Medulla oblongata (tissue), 1 donor: Measurements from ENCODE around the gene FTL.

ENCODE experiments used
- DNase-seq: peaks from one replicate; pipeline ENCODE4 v3.0.0-alpha.2; 2015; ENCODE audit errors: extremely low spot score

Gene FTL

DNA sequence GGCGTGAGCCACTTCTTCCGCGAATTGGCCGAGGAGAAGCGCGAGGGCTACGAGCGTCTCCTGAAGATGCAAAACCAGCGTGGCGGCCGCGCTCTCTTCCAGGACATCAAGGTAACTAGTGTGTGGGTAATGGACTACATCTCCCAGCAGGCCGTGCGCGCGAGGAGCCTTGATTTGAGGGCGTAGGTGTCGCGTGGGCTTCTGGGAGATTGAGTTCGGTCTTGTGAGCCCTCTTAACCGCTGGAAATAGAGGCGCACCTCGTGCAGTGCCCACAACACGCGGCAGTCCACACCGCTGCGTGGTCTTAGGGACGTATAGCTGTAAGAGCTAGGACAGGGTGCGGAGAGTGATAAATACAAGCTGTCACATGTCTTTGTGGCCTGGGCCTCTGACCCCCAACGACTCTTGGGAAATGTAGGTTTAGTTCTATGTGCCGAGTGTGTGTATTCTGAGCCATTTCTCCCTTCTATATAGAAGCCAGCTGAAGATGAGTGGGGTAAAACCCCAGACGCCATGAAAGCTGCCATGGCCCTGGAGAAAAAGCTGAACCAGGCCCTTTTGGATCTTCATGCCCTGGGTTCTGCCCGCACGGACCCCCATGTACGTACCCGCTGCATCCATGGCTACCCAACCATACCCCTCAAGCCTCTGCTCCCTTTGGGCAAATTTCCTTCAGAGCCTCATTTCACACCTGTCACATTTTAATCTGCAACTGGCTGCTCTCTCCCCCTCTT, 864 bp downstream of the FTL start:
- peak; percentile 91 for DNase-seq

DNA sequence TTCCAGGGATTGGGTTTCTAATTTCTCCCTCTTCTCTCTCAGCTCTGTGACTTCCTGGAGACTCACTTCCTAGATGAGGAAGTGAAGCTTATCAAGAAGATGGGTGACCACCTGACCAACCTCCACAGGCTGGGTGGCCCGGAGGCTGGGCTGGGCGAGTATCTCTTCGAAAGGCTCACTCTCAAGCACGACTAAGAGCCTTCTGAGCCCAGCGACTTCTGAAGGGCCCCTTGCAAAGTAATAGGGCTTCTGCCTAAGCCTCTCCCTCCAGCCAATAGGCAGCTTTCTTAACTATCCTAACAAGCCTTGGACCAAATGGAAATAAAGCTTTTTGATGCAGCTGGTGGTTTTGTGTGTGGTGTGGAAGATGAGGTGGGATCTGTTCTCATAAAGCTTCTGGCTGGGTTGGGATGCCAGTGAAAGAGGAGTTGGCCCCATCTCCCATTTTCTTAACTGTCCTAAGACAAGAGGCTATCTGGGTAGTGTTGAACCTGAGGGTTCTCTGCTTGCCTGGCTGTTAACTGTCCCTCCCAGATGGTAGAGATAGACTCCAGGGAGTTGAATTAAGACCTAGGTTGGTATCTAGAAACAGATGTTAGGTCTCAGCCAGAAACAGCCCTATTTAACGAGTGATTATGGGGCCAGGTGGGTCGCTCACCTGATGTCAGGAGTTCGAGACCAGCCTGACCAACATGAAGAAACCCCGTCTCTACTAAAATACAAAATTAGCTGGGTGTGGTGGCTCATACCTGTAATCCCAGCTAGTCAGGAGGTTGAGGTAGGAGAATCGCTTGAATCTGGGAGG, 1.6 kb downstream of the FTL start:
- DNase-seq: peak; percentile 39

DNA sequence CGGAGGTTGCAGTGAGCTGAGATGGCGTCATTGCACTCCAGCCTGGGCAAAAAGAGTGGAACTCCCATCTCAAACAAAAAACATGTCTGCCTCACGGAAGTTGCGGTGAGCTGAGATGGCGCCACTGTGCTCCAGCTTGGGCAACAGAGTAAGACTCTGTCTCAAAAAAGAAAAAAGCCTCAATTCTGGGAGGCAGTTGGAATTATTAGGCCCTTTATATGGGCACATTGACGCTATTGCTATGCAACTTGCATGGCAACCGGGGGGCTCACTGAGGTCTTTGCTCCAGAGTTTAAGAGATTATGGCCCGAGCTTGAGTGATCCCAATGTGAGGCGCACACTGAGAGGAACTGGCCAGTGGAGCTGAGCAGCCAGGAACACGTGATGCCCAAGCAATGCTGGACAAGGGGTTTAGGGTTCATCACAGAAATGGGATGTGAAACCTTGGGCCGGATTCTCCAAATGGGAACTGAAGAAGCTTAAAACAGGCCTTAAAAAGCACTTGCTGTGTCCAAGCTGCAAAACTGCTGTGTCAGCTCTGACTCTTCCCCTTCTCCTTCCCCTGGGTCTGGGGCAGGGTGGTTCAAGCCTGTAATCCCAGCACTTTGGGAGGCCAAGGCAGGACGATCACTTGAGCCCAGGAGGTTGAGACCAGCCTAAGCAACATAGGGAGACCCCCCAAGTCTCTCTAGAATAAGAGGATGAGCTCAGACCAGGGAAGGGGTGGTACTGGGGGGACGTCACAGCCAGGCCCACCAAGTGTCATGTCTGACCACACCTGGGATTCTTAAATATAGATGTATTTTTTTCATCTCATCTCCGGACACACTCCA, 2.5 kb downstream of the FTL start:
- DNase-seq: peak; percentile 92

DNA sequence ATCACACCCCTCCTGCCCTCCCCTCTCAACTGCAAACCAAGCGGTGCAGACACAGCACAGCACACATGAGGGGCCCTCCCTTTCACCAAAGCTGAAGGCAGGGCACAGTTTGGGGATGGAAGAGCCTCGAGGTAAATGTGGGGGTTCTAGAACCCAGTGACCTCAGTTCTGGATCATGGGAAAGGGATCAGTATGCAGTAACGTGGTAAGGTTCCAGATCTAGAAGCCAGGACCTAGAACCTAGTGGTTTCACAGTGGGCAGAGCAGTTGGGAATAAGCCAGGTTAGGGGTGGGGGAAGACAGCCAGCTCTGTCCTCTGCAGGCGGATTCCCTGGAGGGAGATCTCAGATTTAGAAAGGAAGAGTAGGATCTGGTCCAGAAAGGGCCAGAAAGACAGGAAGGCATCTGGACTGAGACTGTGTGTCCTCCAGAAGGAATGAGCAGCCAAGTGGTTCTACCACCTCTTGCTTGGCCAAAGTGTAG, 3.1 kb downstream of the FTL start:
- no peak for DNase-seq

DNA sequence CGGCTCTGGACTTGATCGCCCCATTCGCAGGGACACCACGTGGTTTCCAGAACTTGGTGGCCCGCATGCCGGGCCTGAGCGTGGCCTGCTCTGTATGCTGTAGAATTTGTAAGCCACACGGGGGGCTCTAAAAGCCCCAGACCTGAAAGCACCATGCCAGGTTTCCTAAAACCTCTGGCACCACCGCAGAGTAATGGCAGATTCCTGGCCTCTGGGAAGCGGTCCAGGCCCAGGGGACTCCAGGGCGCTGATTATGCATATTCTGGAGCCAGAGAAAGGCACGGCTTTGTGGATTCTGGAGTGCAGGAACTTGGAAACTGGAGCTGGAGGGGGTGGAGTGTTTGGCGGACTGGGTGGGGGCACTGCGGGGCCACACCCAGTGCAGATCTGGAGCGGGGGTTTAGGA, 3.7 kb downstream of the FTL start:
- no peak for DNase-seq

DNA sequence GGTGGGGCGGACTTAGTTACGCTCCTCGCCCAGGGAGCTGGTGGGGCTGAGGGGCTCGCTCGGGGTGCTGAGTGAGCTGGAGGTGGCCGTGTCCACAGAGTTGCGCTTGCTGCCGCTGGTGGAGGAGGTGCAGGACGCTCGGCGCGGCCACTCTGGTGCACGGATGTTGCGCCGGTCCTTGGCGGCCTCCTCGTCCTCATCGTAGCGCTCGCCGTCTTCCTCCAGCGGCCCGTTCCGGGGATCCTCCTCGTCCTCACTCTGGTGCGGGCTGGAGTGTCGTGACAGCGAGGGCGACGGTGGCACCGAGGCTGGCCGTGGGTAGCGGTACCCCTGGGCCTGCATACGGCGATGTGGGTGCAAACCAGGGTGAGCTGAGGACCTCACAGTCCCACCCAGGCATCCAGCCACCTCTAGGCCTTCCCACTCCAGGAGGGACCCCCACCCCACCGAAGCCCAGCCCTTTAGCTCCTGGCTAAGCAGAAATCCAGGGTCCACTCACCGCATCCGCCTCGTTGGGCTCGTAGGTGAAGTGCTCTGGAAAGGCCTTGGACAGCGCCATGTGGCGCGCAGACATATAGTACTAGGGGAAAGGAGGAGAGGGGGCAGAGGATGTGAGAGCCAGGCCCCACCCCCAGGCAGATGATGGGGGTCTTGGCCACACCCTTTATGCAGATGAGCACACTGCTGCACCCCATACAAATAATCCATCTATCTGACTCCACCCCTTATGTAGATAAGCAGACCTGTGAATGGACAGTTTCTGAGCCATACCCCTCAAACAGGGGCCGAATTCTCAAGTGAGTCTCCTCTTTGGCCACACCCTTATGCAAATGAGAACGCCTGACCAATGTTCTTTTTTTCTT, 4.4 kb downstream of the FTL start:
- DNase-seq: no peak

DNA sequence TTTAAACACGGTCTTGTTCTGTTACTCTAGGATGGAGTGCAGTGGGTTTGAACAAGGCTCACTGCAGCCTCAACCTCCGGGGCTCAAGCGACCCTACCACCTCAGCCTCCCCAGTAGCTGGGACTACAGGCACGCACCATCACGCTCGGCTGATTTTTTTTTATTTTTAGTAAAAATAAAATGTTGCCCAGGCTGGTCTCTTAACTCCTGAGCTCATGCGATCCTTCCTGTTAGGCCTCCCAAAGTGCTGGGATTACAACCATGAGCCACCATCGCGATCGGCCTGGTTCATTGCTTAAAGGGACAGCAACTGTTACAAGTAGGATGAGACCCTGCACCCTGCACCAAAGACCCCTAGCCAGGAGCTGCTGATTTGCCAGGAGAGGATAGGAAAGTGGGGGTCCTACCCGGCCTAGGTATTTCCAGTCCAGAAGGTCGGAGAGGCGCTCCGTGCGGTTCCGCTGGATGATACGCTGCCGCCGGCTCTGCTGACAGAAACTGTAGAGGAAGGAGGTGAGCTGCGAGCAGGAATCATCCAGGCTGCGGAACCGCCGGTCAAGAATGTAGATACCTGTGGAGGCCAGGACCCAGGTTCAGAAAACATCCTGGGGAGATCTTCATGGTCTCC, 5.1 kb downstream of the FTL start:
- no peak for DNase-seq

DNA sequence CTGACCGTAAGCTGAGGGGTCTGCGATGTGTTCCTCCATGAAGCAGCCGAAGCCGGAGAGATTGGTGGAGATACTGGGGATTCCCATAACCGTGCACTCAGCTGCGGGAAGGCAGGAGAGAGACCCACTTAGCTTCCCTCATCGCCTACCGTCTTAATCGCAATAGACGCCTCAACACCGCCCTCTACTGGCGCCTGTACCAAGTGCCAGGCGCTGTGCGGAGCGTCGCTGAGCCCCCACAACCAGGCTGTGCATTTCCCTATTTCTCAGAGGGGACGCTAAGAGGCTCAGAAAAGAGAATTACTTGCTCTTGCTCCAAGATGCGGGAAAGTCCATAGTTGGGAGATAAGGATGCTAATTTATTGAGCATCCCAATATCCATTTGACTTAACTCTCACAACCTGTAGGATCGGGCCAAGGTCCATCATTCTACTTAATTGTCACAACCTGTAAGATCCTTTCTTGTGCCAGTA, 5.8 kb downstream of the FTL start:
- peak; percentile 87 for DNase-seq

DNA sequence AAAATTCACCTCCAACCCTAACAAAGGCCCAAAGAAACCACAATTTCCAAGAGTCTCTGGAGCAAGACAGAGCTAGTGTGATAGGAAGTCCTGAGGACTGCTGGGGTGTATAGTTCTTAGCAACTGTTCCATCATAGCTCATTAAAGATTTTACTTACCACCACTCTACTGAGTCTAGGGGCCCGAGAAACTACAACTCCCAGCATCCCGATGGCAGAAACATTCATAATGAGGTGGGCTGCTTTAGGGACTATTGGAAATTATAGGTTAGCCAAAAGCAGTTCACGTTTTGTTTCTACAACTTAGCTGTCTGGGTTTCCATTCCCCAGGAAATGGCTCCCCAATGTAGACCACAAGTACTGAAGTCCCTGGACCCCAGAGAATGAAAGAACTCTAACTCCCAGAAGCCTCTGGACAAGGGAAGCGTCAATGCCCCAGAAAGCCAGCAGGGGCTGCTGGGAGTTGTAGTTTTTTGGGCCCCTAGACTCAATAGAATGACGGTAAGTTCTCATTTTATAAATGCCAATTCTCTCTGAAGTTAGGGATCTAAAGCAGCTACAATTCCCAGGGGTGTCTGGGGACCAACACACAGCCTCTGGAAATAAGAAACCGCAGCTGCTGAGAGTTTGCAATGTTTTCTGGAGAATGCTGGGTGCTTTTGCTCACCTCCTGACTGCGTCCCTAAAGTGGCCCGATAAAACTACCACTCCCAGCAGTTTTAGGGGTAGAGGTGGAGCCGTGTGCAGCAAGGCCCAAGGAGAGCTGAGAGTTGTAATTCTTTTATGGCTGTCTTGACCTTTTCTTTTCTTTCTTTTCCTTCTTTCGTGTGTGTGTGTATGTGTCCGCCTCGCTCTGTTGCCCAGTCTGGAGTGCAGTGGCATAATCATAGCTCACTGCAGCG, 11.1 kb downstream of the FTL start:
- no peak for DNase-seq

DNA sequence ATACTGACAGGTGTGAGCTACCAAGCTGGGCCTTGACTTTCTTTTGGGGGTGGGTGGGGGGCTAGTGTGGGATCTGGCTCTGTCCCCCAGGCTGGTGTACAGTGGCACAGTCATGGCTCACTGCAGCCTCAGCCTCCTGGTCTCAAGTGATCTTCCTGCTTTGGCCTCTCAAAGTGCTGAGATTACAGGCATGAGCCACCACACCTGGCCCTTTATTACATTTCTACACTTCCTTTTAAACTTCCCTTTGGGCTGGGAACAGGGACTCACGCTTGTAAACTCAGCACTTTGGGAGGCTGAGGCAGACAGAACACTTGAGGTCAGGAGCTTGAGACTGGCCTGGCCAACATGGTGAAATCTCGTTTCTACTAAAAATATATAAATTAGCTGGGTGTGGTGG, 12.0 kb downstream of the FTL start:
- no peak for DNase-seq

DNA sequence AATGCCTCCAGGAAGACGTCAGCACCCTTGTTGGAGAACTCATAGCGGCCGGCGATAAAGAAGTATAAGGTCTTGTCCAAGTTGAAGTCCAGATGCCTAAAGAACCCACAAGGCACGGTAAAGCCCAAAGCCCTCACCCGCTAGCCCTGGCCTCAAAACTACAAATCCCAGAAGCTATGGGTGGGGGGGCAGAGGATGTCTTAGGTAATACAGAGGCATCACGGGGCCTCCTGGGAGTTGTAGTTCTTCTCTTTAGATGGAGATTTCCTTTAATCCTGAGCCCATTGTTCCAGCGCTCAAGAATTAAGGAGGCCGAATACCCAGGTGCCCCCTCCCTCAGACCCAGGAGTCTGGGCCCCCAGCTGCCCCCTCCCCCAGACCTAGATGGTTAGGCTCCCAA, 17.2 kb downstream of the FTL start:
- DNase-seq: no peak

DNA sequence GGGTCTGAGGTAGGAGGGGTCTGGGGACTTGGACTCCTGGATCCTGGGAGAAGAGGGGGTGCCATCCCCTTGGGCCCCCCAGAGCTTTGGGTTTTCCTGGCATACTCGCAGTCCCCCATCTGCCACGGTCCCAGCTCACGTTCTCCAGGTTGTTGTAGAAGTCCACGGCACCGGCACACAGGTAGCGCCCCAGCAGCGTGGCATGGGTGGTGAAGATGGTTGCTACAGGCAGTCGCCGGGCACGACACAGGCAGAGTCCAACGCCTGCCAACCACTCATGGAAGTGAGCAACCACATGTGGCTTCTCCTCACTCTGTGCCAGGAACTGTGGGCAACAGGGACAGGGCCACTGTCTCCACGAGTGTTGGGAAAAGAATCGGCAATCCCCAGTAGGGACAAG, 20.6 kb downstream of the FTL start:
- DNase-seq: no peak

DNA sequence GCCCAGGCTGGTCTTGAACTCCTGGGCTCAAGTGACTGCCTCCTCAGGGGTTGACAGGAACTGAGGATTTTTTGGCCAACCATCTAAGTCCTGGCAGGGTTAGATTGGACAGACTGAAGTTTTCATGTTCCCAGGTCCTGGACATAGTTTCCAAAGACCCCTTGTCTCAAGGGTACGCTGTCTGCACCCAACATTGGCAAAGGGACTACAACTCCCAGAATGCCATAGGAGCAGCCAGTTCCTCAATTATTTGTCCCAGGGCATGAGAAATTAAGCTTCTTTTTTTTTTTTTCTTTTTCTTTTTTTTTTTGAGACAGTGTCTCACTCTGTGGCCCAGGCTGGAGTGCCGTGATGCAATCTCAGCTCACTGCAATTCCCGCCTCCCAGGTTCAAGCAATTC, 21.1 kb downstream of the FTL start:
- DNase-seq: no peak

DNA sequence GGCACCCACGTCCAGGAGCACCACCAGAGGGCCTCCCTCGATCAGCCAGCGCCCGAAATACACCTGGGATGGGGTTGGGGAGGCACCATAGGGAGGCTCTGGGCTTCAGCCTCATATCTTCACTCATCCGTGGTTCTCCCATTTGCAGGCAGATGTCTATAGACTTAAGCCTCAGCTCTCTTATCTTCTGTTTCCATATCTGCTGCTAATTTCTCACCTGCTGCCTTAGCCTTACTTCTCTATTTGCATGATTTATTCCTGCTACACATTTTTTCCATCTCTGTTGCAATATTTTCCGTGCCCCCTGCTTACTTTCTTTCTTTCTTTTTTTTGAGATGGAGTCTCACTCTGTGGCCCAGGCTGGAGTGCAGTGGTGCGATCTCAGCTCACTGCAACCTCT, 22.2 kb downstream of the FTL start:
- DNase-seq: no peak

DNA sequence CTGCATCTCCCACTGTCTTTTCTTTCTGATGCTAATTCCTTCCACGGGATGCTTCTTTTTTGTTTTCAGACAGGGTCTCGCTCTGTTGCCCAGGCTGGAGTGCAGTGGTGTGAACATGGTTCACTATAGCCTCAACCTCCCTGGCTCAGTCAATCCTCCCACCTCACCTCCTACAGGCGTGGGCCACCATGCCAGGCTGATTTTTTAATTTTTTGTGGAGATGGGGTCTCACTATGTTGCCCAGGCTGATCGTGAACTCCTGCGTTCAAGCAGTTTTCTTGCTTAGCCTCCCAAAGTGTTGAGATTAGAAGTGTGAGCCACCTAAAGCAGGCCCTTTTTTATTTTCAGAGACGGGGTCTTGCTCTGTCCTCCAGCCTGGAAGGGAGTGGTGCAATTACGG, 23.2 kb downstream of the FTL start:
- no peak for DNase-seq

DNA sequence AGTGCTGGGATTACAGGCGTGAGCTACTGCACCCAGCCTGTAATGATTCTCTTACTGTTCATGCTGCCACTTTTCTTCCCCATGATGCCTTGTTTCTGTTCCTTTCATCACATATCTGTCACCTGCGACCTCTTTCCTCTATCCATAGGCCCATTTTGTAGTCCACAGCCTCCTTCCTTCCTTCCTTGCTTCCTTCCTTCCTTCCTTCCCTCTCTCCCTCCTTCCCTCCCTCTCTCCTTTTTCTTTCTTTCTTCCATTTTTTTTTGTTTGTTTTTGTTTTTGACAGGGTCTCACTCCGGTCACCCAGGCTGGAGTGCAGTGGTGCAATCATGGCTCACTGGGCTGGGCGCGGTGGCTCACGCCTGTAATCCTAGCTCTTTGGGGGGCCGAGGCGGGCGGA, 23.8 kb downstream of the FTL start:
- DNase-seq: no peak

DNA sequence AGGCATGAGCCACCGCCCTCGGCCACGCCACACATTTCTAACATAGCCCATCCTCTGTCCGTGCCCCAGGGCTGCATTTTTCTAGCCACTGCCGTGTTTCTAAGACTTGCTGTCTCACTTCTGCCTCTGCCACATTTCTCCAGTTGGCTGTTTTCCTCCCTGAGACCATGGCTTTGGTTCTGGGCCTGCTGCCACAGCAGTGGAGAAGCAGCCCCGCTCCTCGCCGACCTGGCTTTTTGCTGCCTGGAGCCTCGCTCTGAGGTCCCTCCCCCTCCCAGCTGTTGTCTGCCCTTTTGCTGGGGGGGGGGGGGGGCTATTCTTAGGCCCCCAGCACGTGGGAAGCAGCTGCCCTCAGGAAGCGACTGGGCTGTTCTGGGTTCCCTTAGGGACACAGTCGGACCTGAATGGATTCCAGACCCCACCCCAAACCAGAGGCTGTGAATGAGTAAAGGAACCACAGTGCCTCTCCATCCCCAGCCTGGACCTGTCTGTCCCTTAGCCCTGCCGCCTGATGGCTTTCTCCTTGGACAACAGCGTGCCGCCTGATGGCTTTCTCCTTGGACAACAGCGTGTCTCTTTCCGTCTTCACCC, 24.7 kb downstream of the FTL start:
- peak; percentile 66 for DNase-seq

DNA sequence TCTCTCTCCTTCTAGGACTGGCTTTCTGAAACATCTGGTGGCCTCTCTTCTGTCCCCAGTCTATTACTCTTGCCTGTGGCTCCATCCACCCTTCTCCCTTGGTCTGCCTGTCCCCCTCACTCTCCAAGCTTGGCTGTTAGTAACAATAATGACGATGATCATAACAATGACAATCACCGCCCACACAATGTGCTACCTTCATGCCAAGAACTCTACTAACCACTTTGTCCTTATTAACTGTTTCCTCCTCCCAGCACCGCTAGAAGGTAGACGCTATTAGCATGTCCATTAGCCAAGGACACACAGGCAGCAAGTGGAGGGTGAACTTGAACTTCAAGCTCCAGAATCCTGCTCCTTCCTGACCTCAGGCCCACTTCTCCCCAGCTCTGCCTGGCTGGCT, 25.3 kb downstream of the FTL start:
- no peak for DNase-seq

DNA sequence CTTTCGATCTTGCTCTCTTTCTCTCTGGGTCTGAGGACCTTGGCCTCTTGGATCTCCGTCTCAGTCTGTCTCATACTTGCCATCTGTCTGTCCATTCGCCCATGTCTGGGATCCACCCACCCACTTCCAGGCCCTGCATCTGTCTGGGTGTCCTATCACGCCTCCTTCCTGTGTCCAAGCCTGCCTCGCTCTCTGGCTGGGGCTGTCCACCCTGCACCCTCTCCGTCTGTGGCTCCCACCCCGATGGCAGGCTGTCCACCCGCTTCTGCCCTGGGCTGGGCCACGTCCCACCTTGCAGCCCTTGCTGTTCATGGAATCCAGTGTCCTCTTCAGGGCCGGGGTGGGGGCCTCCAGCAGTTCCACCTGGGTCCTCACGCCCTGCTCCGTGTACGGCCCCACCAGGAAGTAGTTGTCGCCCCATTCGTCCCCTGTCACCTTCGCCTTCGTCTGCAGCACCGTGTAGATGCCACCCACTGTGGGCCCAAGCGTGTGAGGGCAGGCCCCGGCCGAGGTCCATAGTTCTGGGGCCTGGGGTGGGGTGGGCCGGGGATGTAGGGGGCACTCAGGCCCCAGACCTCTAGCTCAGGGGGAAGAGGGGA, 26.0 kb downstream of the FTL start:
- DNase-seq: no peak
